Fibroblast of skin of right quadriceps (primary cell): Measurements from ENCODE around the gene NCF4.

ENCODE experiments used
- DNase-seq: peaks from one replicate; pipeline ENCODE4 v3.0.0-alpha.2; 2013

The NCF4 gene

GRCh38 chr22:36899498-36899897, 38.7 kb downstream of the NCF4 start:
- DNase-seq: no peak

- no peak for DNase-seq
These were observed 39.4 kb downstream of the NCF4 start for GRCh38 chr22:36900225-36900624.

- no peak for DNase-seq
These were observed 40.1 kb downstream of the NCF4 start for GRCh38 chr22:36900880-36901279.

- DNase-seq: no peak
These were observed 40.8 kb downstream of the NCF4 start for GRCh38 chr22:36901411-36902142.

GRCh38 chr22:36902143-36902926, 41.5 kb downstream of the NCF4 start:
- DNase-seq: no peak

- no peak for DNase-seq
These were observed 43.6 kb downstream of the NCF4 start for GRCh38 chr22:36904260-36904880.

- DNase-seq: no peak
These were observed 46.7 kb downstream of the NCF4 start for GRCh38 chr22:36907253-36908195.

- DNase-seq: no peak
These were observed 49.7 kb downstream of the NCF4 start for GRCh38 chr22:36910461-36910860.

- DNase-seq: no peak
These were observed 51.3 kb downstream of the NCF4 start for GRCh38 chr22:36911887-36912661.

- DNase-seq: no peak
These were observed 52.1 kb downstream of the NCF4 start for GRCh38 chr22:36912694-36913426.

- no peak for DNase-seq
These were observed 52.9 kb downstream of the NCF4 start, which contains the start of gene CSF2RB for GRCh38 chr22:36913427-36914389. Gene CSF2RB, plus strand, starts transcription at chr22:36913628. Its CDS starts 8,580 bp downstream, at chr22:36922208.

- DNase-seq: no peak
These were observed 53.6 kb downstream of the NCF4 start for GRCh38 chr22:36914390-36914752.

- DNase-seq: no peak
These were observed 55.2 kb downstream of the NCF4 start for GRCh38 chr22:36916034-36916433.

GRCh38 chr22:36918586-36919284, 57.9 kb downstream of the NCF4 start:
- DNase-seq: no peak

- DNase-seq: no peak
These were observed 60.7 kb downstream of the NCF4 start for GRCh38 chr22:36921309-36922104.

GRCh38 chr22:36922105-36922608, 61.4 kb downstream of the NCF4 start:
- peak; percentile 7 for DNase-seq

- no peak for DNase-seq
These were observed 61.9 kb downstream of the NCF4 start for GRCh38 chr22:36922711-36923110.

- no peak for DNase-seq
These were observed 62.5 kb downstream of the NCF4 start for GRCh38 chr22:36923131-36923788.
